ENCODE measurements around the gene SOCS7. TPM values are rescaled to one million over a fixed set of nuclear protein-coding genes. Genes with fewer than 3 reads are reported as not detected.

SOCS7 gene
- total and polyA plus RNA-seq, 11 donors: 5.1 to 19.2 (median 14.0) TPM

GRCh38 chr17:38421871-38422827 is 70.5 kb downstream of the SOCS7 start:
- no peak overlapping the region for H3K4me3 ChIP-seq
- TF ChIP-seq POLR2A (IDR thresholded peaks at IDR 0.05) (no peak), CTCF (IDR thresholded peaks at IDR 0.05) (no peak)
- intact Hi-C loops (cut with DNase I): loop anchor here (2.0 to 10.0 kb wide), 8 partner anchors 60 to 245 kb away; no protein-coding TSS in a partner anchor
- no peaks in the 10 kb centered on the region for H3K36me3 ChIP-seq
- H3K9me3 ChIP-seq: no peaks in the 10 kb centered on the region
- H3K4me1 ChIP-seq: peaks cover 2 to 73% (median 41%) of the 10 kb centered on the region in 12 donors
- H3K27me3 ChIP-seq: peaks cover 0 to 31% (median 16%) of the 10 kb centered on the region in 9 donors
- DNase-seq: no peak
- 47 to 56% (median 52%) methylated on average over 17 of the region's 17 CpGs for WGBS, 4 donors
- peak overlapping the region in 7 of 12 donors; percentile 49 to 79 (median 76) for H3K27ac ChIP-seq
- peak in 1 of 4 donors; percentile 14 for ATAC-seq

DNA sequence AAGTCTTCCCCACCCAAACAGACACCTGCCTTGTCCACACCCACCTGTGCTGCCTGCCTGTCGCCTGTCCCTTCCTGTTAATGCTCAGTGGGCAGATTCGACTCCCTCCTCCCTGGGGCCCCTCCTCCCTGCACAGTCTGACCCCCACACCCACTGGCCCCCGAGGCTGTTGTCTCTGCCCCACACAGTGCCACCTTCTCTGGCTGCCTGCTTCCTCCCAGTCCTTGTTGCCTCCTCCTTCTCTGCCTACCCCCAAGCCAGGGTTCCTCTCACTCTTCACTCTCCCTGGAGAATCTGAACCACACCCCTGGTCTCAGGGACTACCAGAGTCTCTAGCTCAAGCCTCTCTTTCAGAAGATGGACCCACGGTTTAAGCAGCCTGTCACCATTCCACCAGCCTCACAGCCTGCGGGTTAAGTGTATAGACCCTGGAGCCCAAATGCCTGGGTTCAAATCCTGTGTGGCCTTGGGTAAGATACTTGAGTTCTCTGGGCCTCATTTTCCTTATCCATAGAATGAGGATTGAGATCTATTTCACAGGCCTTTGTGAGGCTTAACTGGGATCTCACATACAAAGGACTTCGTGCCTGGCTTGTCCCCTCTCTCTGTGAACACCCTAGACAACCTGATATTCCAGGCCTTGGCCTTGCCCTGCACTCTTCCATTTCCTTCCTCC is 72.8 kb downstream of the SOCS7 start:
- no peaks in the 10 kb centered on the region for H3K9me3 ChIP-seq
- WGBS, 4 donors: 67 to 74% (median 73%) methylated on average over 6 of the region's 6 CpGs
- intact Hi-C loops (cut with DNase I): loop anchor here in 9 of 10 donors (5.0 to 10.0 kb wide), 6 partner anchors 58 to 243 kb away; no protein-coding TSS in a partner anchor
- no peak overlapping the region for H3K4me3 ChIP-seq
- TF ChIP-seq POLR2A (IDR thresholded peaks at IDR 0.05) (no peak), CTCF (IDR thresholded peaks at IDR 0.05) (no peak)
- peaks cover 9 to 81% (median 49%) of the 10 kb centered on the region in 12 donors for H3K4me1 ChIP-seq
- H3K27ac ChIP-seq: peak overlapping the region in 10 of 12 donors; percentile 28 to 99 (median 92)
- H3K27me3 ChIP-seq: peaks cover 0 to 11% (median 0%) of the 10 kb centered on the region in 9 donors
- DNase-seq: no peak
- H3K36me3 ChIP-seq: no peaks in the 10 kb centered on the region
- no peak for ATAC-seq

- Histone ChIP-seq H3K36me3 (no peaks in the 10 kb centered on the region), H3K9me3 (no peaks in the 10 kb centered on the region), H3K27ac (peak overlapping the region; percentile 11 to 99 (median 80)), H3K27me3 (peaks cover 0 to 6% (median 0%) of the 10 kb centered on the region in 9 donors), H3K4me3 (no peak overlapping the region), H3K4me1 (peaks cover 9 to 81% (median 52%) of the 10 kb centered on the region in 12 donors)
- TF ChIP-seq POLR2A (IDR thresholded peaks at IDR 0.05): no peak
- TF ChIP-seq CTCF (IDR thresholded peaks at IDR 0.05): no peak
- WGBS, 4 donors: 54 to 68% (median 60%) methylated on average over 13 of the region's 13 CpGs
- ATAC-seq (no peak), DNase-seq (peak in 1 of 5 donors; percentile 48)
- intact Hi-C loops (cut with DNase I): loop anchor here in 4 of 10 donors (5.0 to 10.0 kb wide), 2 partner anchors 42 to 240 kb away; no protein-coding TSS in a partner anchor
These were observed 73.4 kb downstream of the SOCS7 start for GRCh38 chr17:38425031-38425430.

Data from heart left ventricle (tissue), 16 donors.